AG09309 (cell line): ENCODE measurements around the gene FADS3.

ENCODE experiments used
- DNase-seq: peaks from one replicate; pipeline ENCODE4 v3.0.0-alpha.2; 2010; ENCODE audit warnings: low read depth
- H3K4me3 ChIP-seq: 2 replicates; pipeline ENCODE4 v1.5.1; 2011; ENCODE audit warnings: mild to moderate bottlenecking, low read depth, low read length, moderate library complexity; ENCODE audit not compliant: control insufficient read depth
- CTCF ChIP-seq: IDR thresholded peaks from 2 replicates; pipeline ENCODE4 v1.5.1; 2011; ENCODE audit warnings: mild to moderate bottlenecking, low read depth, low read length, inconsistent platforms; ENCODE audit not compliant: insufficient read depth, control insufficient read depth; ENCODE audit errors: missing control alignments

FADS3 gene

DNA sequence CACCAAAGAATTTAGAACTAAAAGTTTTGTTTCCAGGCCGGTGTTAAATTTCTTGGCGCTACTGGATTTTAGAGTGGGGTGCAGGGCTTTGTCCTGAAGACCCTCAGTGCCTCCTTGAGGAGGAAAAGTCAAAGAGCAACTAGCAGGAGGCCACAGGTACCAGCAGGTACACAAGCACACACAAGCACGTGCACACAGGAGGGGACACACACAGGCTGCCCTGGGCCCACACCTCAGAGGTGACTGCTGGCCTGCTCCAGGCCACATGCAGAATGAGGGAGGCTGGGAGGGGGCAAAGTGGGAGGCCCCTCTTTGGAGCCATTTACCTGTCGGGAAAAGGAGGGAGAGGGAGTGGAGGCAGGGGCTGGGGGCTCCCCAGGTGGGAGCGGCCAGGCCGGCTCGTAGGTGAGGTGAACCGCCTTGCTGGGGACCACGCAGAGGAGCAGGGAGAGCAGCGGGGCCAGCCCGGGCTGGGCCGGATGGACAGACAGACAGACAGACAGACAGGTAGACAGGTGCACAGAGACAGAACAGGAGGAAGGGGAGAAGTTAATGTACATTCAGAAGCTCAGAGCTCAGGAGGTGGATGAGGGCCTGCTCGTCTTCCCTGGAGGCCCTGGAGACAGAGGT is 13.8 kb upstream of the FADS3 start:
- TF ChIP-seq CTCF: no peak
- no peak for DNase-seq
- no peak overlapping the region for H3K4me3 ChIP-seq

GRCh38 chr11:61904539-61905048 is 13.2 kb upstream of the FADS3 start:
- DNase-seq: no peak
- no peak for TF ChIP-seq CTCF
- no peak overlapping the region for H3K4me3 ChIP-seq

DNA sequence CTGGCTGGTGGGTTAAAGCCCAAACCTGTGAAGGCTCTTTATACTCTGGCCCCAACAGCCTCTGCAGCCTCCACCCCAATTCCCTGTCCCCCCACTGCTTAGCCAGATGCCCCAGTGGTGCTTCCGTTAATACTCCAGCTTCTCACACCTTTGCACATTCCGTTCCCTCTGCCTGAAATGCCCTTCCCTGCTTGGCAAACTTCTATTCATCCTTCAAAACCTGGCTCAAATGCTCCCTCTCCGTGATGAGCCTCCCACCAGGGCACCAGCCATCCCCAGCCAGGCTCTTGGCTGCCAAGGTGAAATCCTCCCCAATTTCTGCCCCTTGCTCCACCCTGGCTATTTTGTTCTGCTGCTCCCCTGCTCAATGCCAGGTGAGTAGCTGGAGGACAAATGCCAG is 12.5 kb upstream of the FADS3 start:
- TF ChIP-seq CTCF: no peak
- DNase-seq: no peak
- H3K4me3 ChIP-seq: no peak overlapping the region

GRCh38 chr11:61902313-61902712 is 11.0 kb upstream of the FADS3 start:
- TF ChIP-seq CTCF: no peak
- DNase-seq: no peak
- H3K4me3 ChIP-seq: no peak overlapping the region

DNA sequence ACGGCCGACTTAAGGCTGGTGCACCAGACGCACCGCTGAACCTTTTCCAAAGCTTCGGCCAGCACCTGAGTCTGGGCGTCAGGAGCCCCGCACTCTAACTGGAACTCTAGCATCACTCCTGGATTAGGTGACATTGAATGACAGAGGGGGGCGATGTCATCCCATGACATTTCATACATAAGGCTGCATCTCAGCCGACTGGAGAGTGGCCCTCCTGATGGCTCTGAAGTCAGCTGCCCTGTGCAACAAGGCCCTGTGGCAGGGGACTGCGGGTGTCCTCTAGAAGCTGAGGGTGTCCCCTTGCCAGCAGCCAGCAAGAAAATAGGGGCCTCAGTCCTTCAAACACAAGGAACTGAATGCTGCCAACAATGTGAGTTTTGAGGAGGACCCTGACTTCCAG is 10.1 kb upstream of the FADS3 start:
- H3K4me3 ChIP-seq: no peak overlapping the region
- no peak for TF ChIP-seq CTCF
- DNase-seq: no peak

- no peak for DNase-seq
- no peak for TF ChIP-seq CTCF
- H3K4me3 ChIP-seq: no peak overlapping the region
Observed at GRCh38 chr11:61900251-61900650, 8.9 kb upstream of the FADS3 start.
